NCI-H748 (cell line): ENCODE data around the gene LTBP1.
"Not testable (repeated sequence)": the region's sequence is repeated elsewhere in the genome, so short reads cannot be mapped to it uniquely, and the experiment has no call there.

Experiments
- DNase-seq: peaks from one replicate; lab custom pipeline; 2025; ENCODE audit not compliant: unreplicated experiment; lab: John Stamatoyannopoulos, UW

The LTBP1 gene

GRCh38 chr2:32960238-32960637 lies 13.5 kb downstream of the LTBP1 start:
- no peak for DNase-seq

GRCh38 chr2:32960647-32961403 lies 14.1 kb downstream of the LTBP1 start:
- DNase-seq: no peak

GRCh38 chr2:32962690-32963089 lies 15.9 kb downstream of the LTBP1 start:
- DNase-seq: no peak

- DNase-seq: no peak
Measured at GRCh38 chr2:32963941-32964340, 17.2 kb downstream of the LTBP1 start.

DNA sequence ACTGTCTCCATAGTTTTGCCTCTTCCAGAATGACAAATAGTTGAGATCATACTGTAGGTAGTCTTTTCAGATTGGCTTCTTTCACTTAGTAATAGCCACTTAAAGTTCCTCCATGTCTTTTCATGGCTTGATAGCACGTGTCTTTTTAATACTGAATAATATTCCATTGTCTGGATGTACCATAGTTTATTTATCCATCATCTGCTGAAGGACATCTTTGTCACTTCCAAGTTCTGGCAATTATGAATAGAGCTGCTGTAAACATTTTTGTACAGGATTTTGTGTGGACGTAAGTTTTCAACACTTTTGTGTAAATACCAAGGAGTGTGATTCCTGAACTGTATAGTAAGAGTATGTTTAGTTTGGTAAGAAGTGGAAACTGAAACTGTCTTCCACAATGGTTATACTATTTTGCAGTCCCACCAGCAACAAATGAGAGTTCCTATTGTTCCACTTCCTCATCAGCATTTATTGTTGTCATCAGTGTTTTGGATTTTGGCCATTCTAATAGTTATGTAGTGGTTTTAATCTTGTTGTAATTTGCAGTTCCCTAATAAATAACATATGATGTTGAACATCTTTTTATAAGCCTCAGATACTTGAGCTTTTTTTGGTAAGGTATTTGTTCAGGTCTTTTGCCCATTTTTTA lies 18.9 kb downstream of the LTBP1 start:
- DNase-seq: no peak

DNA sequence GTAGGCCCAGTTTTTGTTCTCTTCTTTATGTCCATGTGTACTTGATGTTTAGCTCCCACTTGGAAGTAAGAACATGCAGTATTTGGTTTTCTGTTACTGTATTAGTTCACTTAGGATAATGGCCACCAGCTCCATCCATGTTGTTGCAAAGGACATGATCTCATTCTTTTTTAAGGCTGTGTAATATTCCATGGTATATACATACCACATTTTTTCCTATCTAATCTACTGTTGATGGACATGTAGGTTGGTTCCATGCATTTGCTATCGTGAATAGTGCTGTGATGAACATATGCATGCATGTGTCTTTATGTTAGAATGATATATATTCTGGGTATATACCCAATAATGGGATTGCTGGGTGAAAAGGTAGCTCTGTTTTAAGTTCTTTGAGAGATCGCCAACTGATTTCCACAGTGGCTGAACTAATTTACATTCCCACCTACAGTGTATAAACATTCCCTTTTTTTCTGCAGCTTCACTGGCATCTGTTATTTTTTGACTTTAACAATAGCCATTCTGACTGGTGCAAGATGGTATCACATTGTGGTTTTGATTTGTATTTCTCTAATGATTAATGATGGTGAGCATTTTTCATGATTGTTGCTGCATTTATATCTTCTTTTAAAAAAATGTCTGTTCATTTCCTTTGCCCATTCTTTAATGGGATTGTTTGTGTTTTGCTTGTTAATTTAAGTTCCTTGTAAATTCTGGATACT lies 22.9 kb downstream of the LTBP1 start:
- DNase-seq: no peak

DNA sequence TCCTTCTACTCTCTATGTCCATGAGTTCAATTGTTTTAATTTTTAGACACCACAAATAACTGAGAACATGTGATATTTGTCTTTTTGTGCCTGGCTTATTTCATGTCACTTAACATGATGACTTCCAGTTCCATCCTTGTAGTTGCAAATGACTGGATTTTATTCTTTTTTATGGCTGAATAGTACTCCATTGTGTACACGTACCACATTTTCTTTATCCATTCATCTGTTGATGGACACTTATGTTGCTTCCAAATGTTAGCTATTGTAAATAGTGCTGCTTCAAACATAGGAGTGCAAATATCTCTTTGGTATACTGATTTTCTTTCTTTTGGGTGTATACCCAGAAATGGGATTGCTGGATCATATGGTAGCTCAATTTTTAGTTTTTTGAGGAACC lies 27.0 kb downstream of the LTBP1 start:
- not testable (repeated sequence) for DNase-seq

GRCh38 chr2:32976409-32977063 lies 29.8 kb downstream of the LTBP1 start:
- DNase-seq: no peak

DNA sequence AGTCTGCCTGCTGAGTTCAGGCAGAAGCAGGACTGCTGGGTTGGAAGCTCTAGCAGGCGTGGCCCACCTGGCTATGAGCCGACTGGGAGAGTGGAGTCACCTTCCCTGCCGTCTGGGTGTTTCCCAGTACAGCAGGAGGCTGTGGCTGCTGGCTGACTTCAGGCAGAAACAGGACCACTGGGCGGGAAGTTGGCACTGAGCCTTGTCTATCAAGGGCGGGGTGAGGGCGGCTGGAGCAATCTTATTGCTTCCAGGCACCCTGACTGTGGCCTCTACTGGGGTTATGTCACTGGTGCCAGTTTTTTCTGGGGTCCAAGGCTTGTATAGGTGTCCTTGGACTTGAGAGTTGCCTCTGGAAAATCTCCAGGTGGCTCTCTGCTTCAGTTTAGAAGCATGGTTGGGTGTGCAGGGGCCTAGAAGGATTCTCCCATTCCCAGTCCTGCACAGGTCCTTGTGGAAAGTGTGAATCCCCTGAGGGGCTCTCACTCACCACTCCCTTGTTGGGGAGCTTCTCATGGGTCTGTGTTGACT lies 30.5 kb downstream of the LTBP1 start:
- DNase-seq: peak; percentile 0

DNA sequence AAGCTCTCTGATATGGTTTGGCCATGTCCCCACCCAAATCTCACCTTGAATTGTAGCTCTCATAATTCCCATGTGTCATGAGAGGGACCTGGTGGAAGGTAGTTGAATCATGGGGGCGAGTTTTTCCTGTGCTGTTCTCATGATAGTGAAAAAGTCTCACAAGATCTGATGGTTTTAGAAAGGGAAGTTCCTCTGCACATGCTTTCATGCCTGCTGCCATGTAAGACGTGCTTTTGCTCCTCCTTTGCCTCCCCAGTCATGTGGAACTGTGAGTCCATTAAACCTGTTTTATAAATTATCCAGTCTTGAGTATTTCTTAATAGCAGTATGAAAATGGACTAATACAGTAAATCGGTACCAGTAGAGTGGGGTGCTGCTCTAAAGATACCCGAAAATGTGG lies 34.9 kb downstream of the LTBP1 start:
- DNase-seq: no peak

GRCh38 chr2:32983193-32983924 lies 36.6 kb downstream of the LTBP1 start:
- not testable (repeated sequence) for DNase-seq

DNA sequence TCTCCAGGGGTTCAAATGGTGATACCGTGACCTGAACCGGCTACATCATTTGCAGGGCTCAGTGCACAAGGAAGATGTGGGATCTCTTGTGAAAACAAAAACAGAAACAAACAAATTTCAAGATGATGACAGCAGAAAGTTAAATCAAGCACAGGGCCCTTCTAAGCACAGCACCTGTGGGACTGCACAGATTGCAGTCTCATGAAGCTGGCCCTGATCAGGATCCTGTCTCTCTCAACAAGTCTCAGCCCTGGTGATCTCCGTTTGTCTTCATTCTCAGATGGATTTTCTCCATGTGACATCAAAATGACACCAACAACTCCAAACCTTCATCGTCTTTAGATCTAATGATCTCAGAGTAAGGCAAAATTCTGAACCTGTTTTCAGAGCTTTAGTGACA lies 39.7 kb downstream of the LTBP1 start:
- no peak for DNase-seq

DNA sequence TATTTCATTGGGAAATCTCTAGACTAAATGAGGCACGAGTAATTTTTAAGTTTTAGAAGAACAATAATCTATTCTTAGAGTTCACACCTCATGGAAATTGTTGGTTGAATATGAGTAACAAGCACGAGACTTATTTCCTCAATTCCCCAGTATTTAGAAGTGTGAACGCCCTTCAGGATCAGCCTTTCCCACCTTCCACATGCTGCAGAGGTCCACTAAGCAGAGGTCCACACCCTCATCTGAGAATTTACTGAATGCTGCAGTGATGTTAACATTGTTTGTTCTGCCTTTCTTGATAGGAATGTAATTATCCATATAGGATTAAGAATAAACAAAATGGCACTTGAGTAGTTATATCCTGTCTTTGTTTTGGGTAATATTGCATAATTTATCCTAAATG lies 41.8 kb downstream of the LTBP1 start:
- no peak for DNase-seq

GRCh38 chr2:32990556-32990955 lies 43.8 kb downstream of the LTBP1 start:
- DNase-seq: no peak

GRCh38 chr2:32991091-32991845 lies 44.5 kb downstream of the LTBP1 start:
- no peak for DNase-seq

GRCh38 chr2:32993005-32993539 lies 46.3 kb downstream of the LTBP1 start:
- DNase-seq: no peak

DNA sequence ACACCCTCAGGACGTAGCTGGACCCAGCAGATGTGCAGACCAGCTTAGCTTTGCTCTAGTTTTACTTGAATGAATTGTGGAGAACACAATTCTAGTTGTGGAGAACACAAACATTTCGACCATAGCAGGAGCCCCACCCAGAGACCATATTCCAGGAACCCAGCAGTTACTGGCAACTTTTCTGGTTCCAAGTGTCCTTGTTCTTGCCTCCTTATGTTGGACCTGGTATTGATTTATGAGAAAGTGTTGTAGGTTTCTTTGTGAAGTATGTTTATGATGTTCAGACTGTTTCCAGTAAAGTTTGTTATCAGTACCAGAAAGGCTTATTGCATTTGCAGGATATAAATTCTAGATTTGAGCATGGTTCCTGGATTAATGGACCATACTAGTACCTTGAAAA lies 51.0 kb downstream of the LTBP1 start:
- DNase-seq: no peak

- DNase-seq: no peak
Measured at GRCh38 chr2:33000986-33001385, 54.2 kb downstream of the LTBP1 start.

- no peak for DNase-seq
Measured at GRCh38 chr2:33001823-33002222, 55.1 kb downstream of the LTBP1 start.

DNA sequence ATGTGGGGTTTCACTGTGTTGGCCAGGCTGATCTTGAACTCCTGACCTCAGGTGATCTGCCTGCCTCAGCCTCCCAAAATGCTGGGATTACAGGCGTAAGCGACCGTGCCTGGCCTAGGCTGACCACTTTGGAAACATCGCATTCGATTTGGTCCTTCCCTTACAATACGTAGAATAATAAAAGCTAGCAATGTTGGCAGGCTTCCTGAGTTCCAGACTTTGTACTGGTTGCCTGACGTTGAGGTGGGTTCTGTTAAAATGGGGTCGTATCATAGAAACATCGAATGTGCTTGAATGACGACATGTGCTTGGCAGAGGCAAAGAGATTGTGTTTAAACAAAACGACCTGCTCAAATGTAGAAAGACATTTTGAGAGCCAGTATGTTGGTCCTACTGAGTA lies 56.1 kb downstream of the LTBP1 start:
- DNase-seq: no peak
